Effector CD8-positive, alpha-beta T cell (primary cell): ENCODE data around the gene ZSCAN12.

Experiments
- DNase-seq: peaks from one replicate; lab custom pipeline; 2025; lab: John Stamatoyannopoulos, UW

Gene ZSCAN12

GRCh38 chr6:28353981-28354676, 45.4 kb downstream of the ZSCAN12 start:
- DNase-seq, result no peak

- DNase-seq, result no peak
Observed at GRCh38 chr6:28353356-28353755, 46.2 kb downstream of the ZSCAN12 start.

- DNase-seq, result no peak
Observed at GRCh38 chr6:28351493-28351925, 48.0 kb downstream of the ZSCAN12 start.

DNA sequence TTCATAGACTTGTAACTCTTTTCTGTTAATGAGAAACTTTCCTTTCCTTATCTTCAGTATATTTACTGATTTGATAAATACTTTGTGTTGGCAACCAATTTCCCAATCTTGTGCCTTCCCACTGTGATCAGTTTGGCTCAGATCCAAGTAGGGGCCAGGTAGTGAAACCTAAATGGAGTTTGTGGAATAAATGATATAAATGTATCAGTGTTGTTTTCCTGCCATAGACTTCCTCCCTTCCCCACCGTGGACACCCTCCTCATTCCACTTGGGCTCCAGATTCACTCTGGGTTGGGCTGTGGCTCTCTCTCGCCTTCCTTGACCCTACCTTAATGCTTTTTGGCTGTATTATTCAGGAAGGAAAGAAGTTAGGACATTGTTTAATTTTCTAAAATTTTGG, 48.5 kb downstream of the ZSCAN12 start:
- DNase-seq, result no peak

GRCh38 chr6:28349892-28350737, 49.4 kb downstream of the ZSCAN12 start, which contains the start of gene ZKSCAN3:
ZKSCAN3 (plus strand) TSS chr6:28349947; CDS start chr6:28359587, 9,640 bp downstream.
- peak; percentile 61 for DNase-seq

- DNase-seq, result no peak
Observed at GRCh38 chr6:28349344-28349891, 50.1 kb downstream of the ZSCAN12 start.

DNA sequence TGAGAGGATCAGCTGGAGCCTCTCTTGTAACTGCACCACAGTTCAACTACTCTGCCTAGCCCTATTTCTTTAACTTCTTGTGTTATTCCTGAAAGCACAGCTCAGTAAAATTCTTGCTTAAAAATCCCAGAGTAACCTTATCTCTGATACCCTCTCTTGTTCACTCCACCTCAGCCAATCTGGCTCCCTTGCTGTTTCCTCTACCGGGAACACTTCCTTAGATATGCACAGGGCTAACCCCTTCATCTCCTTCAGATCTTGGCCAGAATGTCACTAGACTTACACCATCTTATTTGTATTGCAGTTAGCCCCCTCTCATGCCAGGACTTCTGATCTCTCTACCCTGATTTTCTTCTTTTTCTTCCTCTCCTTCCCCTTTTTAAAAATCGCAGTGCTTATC, 52.4 kb downstream of the ZSCAN12 start:
- DNase-seq, result no peak

DNA sequence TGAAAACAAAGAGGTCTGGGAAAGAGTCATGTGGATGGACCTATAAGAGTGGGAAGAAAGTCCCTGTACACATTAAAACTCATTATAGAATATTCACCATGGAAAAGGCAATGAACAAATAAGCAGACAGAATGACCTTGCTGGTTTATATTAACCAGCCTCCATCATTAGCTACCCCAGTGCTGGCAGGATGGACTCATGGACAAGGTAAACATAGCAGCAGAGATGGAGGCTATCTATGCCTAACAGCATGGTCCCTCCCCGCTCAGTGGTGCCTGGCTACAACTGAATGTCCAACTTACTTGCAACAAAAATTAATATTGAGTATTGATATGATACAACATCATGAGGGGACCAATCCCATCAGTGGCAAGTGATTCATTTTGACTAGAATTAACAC, 54.3 kb downstream of the ZSCAN12 start:
- DNase-seq, result no peak

DNA sequence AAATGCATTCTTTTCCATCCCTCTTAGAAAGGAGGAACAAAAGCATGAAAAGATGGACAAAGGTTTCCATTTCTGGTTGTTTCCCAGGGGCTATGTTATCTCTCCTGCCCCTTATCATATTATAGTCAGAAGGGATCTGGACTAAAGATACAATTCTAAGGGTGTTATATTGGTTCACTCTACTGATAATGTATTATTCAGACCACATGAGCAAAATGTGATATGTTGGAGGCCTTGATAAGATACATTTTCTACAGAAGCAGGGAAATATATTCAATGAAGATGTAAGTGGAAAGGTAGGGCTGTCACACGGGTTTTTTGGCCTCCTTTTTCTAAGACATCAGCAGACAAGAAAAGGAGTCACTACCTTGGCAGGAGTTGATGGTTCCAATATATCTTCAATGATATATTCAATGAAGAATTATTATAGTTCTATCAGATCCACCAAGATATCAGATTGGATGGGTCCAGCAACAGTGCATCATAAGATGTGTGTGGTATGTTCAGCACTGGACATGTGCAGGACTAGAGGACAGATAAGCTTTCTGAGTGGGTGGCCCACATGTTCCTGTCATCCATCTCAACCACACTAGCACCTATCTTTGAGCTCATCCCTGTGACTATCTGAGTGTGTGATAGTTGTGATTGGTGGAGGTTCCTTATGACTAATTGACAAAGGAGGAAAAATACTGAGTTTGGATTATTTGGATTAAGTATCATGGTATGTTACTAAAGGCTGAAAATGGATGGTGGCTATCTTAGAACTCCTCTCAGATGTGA, 55.5 kb downstream of the ZSCAN12 start:
- DNase-seq, result no peak

GRCh38 chr6:28340310-28341095, 59.0 kb downstream of the ZSCAN12 start:
- no peak for DNase-seq

GRCh38 chr6:28337121-28337520, 62.4 kb downstream of the ZSCAN12 start:
- no peak for DNase-seq

GRCh38 chr6:28336284-28337120, 63.0 kb downstream of the ZSCAN12 start:
- no peak for DNase-seq

GRCh38 chr6:28335564-28336283, 63.8 kb downstream of the ZSCAN12 start, which contains the start of gene ZSCAN31:
ZSCAN31 (minus strand) TSS chr6:28336148; CDS start chr6:28329683, 6,465 bp downstream.
- peak; percentile 70 for DNase-seq

GRCh38 chr6:28335040-28335563, 64.4 kb downstream of the ZSCAN12 start:
- DNase-seq, result no peak

DNA sequence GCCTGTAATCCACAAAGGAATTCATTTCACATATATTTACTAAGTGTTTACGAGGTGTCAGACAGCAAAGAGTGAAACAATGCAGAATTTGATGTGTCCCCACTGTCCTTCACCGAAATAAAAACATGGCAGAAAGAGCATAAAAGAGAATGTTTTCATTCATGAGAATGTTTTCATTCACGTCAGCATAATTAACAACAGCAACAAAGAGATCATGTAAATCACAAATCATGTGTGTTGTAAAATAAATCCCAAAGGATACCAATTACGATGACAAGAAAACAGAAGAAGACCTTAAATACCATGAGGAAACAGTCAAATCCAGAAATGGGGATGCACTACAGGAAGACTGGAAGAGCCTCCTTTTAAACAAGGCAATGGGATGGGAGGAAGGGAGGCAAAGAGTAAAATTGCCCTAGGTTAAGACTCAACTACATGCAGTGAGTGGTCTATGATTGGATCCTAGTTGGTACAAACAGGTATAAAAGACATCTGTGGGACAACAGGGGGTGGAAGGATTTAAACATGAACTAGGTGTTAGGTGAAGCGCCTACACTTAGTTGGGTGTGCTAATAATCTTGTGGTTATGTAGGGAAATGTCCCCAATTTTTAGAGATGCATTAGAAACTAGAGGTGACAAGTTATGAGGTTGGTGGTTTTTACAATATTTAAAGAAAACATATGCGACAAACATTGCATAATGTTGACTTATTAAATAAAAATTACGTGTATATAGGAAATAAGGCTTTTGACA, 65.1 kb downstream of the ZSCAN12 start:
- DNase-seq, result no peak

GRCh38 chr6:28333599-28334018, 65.9 kb downstream of the ZSCAN12 start:
- DNase-seq, result no peak

GRCh38 chr6:28333047-28333446, 66.5 kb downstream of the ZSCAN12 start:
- DNase-seq, result no peak

GRCh38 chr6:28330041-28330440, 69.5 kb downstream of the ZSCAN12 start:
- DNase-seq, result no peak
